ENCODE results near the gene CELF1. TPM values are rescaled to one million over a fixed set of nuclear protein-coding genes. Genes with fewer than 3 reads are reported as not detected.

Gene CELF1
- total and polyA plus RNA-seq, 2 of the 4 experiments (the other 2 are of a cell fraction) = 63.3 to 135 TPM

DNA sequence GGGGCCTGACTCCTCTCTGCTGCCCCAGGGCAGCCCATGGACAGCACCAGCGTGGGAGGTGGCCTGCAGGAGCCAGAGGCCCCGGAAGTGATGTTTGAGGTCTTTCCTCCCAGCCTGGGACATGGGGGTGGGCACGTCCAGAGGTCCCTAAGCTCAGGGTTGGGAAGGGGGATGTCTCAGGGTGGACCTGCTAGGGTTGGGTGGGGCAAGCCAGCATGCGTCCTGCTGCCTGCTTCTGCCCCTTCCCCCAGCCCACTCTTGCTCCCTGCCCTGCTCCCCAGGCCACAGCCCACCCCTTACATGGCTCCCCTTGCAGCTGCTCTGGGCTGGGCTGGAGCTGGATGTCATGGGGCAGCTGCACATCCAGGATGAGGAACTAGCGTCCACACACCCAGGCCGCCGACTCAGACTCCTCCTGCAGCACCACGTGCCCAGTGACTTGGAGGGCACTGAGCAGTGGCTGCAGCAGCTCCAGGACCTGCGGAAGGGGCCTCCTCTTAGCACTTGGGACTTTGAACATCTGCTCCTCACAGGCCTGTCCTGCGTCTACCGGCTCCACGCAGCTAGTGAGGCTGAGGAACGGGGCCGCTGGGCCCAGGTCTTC is 34.9 kb upstream of the CELF1 start:
- H3K9ac ChIP-seq (ENCODE audit: low read depth, low read length) = no peak overlapping the region
- 88% methylated on average over 5 of the region's 14 CpGs; no CpG with 5 or more reads in 1 of the 2 experiments for WGBS, 2 experiments (ENCODE audit: extremely low coverage in 2 of 2, insufficient read length in 1 of 2)
- H2BK5ac ChIP-seq (ENCODE audit: low read depth, low read length, poor library complexity, severe bottlenecking) = no peak overlapping the region
- dilution Hi-C loops (cut with HindIII; ENCODE audit: low sequenced_read_pairs, unreplicated experiment) (no loop called here), in situ Hi-C loops (cut with MboI; ENCODE audit: low sequenced_read_pairs) (no loop called here), intact Hi-C loops (cut with micrococcal nuclease) (no loop called here)
- no peak overlapping the region for H2BK120ac ChIP-seq (ENCODE audit: low read depth, low read length)
- ChIA-PET POLR2A (ENCODE audit: unreplicated experiment) (no interaction called here), CTCF (no interaction called here)
- TF ChIP-seq, protein P1, sequence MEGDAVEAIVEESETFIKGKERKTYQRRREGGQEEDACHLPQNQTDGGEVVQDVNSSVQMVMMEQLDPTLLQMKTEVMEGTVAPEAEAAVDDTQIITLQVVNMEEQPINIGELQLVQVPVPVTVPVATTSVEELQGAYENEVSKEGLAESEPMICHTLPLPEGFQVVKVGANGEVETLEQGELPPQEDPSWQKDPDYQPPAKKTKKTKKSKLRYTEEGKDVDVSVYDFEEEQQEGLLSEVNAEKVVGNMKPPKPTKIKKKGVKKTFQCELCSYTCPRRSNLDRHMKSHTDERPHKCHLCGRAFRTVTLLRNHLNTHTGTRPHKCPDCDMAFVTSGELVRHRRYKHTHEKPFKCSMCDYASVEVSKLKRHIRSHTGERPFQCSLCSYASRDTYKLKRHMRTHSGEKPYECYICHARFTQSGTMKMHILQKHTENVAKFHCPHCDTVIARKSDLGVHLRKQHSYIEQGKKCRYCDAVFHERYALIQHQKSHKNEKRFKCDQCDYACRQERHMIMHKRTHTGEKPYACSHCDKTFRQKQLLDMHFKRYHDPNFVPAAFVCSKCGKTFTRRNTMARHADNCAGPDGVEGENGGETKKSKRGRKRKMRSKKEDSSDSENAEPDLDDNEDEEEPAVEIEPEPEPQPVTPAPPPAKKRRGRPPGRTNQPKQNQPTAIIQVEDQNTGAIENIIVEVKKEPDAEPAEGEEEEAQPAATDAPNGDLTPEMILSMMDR (conservative IDR thresholded peaks at IDR 0.05; ENCODE audit: low read depth, low read length) = no peak
- TF ChIP-seq RCOR1 (IDR thresholded peaks at IDR 0.05; ENCODE audit: insufficient replicate concordance, low read length) = no peak
- TF ChIP-seq, protein P2, sequence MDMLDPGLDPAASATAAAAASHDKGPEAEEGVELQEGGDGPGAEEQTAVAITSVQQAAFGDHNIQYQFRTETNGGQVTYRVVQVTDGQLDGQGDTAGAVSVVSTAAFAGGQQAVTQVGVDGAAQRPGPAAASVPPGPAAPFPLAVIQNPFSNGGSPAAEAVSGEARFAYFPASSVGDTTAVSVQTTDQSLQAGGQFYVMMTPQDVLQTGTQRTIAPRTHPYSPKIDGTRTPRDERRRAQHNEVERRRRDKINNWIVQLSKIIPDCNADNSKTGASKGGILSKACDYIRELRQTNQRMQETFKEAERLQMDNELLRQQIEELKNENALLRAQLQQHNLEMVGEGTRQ (IDR thresholded peaks at IDR 0.05; ENCODE audit: low read depth, low read length) = no peak
- no peak overlapping the region for H3K4me2 ChIP-seq (ENCODE audit: low read depth, low read length)
- no peak overlapping the region for H2AFZ ChIP-seq (replicated peaks; ENCODE audit: low read length, poor library complexity)
- no peak overlapping the region for H3K56ac ChIP-seq (ENCODE audit: extremely low read depth, insufficient read depth, low read length)
- no peak overlapping the region for H2BK20ac ChIP-seq (ENCODE audit: low read depth, low read length)
- H3K23ac ChIP-seq (ENCODE audit: low read depth, low read length) = no peak overlapping the region
- no peak overlapping the region for H3K27ac ChIP-seq (ENCODE audit: insufficient read depth, low read length)
- no peak overlapping the region for H3K4ac ChIP-seq (ENCODE audit: low read depth, low read length)
- H3K9me1 ChIP-seq (ENCODE audit: insufficient read depth, low read length) = no peaks in the 10 kb centered on the region
- H4K91ac ChIP-seq (ENCODE audit: insufficient read depth, low read depth, low read length) = no peak overlapping the region
- peaks cover 18% of the 10 kb centered on the region for H3K36me3 ChIP-seq (ENCODE audit: control insufficient read depth, insufficient read depth, low read length)
- H3K4me3 ChIP-seq (ENCODE audit: insufficient read depth, low read depth, low read length) = no peak overlapping the region
- no peak overlapping the region for H3K18ac ChIP-seq (ENCODE audit: low read depth, low read length)
- no TSS peak for BruUV-seq (replicated peaks)
- no peaks in the 10 kb centered on the region for H3K79me1 ChIP-seq (ENCODE audit: low read depth in 1 of 2, low read length in 2 of 2)
- ATAC-seq (ENCODE audit: low read depth) = no peak; the same call in 1 of the 2 replicates
- no peak overlapping the region for H4K5ac ChIP-seq (ENCODE audit: low read depth, low read length)
- H3K14ac ChIP-seq (replicated peaks; ENCODE audit: low read depth, low read length) = no peak overlapping the region
- H3K4me1 ChIP-seq (ENCODE audit: control insufficient read depth, insufficient read depth, low read length) = no peaks in the 10 kb centered on the region
- no peak overlapping the region for H2AK5ac ChIP-seq (ENCODE audit: low read depth, low read length)
- DNase-seq = no peak
- H4K20me1 ChIP-seq (ENCODE audit: insufficient read depth, low read length) = no peaks in the 10 kb centered on the region
- H4K8ac ChIP-seq (ENCODE audit: low read depth in 2 of 2, low read length in 2 of 2) = no peak overlapping the region
- peaks cover 3% of the 10 kb centered on the region for H3K9me3 ChIP-seq (ENCODE audit: control insufficient read depth, insufficient read depth, low read length)
- H3K27me3 ChIP-seq (ENCODE audit: control insufficient read depth, insufficient read depth, low read length) = peaks cover 25% of the 10 kb centered on the region
- H2AK9ac ChIP-seq (replicated peaks; ENCODE audit: low read depth, low read length, poor library complexity) = no peak overlapping the region
- H2BK15ac ChIP-seq (ENCODE audit: low read depth, low read length) = no peak overlapping the region

Data from IMR-90 (cell line).